ENCODE results near the gene PRKCE.

PRKCE gene

DNA sequence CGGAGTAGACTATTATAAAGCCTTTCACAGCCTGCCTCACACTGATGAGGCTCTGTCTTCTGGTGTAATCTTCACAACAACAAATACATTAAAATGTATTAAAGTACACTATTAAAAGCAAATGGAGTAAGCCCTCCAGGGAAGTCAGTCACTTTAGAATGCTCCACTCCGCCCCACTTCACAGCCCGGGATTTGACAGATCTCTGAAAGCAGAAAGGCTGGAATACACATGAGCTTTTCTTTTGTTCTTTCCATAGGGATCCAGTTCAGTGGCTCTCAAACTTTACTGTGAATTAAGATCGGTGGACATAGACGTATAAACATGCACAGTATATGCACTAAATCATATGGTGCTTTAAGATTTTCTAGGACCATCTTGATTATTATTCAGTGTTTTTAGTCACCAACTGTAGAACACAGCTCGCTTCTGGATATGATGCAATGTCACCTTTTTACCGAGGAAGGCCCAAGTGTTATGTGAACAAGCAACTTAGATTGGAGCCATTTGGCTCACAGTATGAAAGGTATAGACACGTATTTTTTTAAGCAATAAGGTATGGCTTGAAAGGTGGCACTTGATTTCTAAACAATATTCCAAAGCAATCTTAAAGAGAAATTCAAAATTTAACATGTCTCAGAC, 151.1 kb downstream of the PRKCE start:
- no peak for DNase-seq

DNA sequence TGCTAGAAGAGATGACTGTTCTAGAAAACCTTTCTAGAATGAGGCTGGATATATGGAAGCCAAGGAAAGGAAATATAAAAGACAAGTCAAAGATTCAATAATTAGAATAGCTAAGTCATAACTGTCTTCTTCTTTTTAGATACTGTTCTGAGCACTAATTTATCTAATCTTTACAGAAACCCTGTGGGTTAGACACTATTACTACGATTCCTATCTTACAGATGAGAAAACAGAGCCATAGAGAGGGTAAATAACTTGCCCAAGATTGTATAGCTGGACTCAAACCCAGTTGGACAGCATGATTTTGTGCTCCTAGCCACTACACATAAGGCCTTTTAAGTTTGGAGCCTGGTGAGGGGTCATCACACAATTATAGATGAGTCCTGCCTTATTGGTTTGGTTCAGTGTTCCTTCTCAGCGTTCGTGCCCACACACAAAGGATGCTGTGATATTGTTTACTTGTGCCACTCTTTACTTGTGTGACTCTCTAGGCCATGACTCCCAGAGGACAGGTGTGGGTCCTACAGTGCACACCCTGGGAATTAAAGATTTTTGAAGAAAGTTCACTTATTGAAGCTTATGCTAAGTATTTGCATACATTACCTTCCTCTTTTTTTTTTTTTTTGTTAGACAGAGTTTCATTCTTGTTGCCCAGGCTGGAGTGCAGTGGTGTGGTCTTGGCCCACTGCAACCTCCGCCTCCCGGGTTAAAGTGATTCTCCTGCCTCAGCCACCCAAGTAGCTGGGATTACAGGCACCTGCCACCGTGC, 153.7 kb downstream of the PRKCE start:
- DNase-seq: no peak

DNA sequence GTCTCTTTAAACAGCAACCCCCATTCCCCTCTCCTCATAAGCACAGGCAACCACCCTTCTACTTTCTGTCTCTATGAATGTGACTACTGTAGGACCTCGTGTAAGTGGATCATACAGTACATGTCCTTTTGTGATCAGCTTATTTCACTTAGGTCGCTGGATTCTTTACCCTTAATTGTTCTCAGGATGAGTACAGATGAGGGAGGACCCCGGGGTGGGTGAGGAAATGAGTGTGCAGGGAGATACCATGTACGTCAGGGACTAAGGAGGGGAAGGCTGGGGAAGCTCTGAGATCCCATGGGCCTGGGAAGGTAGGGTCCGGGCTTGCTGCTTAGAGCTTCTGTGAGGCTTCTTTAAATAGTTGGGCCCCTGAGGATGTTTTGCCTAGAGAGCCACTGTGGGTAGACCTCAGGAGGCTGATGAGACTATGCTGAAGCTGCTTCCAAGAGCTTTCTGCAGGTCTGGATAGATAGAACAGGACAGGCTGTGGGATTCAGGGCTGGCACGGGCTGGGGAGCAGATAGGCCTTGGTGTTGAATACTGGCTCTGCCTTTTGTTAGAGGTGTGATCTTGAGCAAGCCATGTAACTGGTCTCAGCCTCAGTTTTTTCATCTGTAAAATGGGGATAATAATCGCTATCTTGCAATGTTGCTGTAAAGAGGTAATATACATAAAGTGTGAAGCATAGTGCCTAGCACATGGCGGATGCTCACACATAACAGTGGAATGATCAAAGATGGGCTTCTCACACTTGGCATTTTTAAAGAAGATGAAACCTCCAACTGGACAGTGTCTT, 155.3 kb downstream of the PRKCE start:
- DNase-seq: no peak

DNA sequence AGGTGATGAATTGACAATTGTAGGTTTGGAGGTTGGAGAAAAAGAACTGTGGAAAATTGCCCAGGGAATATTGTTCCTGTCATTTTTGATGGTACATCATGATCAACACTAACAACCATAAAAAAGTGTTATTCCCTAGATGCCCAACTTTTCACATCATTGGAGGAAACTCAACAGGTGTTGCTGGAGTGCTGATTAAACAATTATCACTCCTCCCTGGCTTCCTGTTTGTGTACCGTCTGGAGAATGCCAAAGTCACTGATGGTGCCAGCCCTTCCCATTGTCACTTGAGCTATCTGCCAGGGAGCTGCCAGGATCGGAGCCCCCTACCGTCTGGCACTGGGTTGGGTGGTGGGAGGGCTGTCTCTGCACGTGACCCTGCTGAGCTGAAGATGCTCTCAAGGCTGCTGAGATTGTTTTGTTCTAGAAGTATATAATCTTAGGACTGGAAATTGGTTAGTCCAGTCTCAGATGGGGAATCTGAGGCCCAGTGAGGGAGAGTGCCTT, 156.9 kb downstream of the PRKCE start:
- no peak for DNase-seq

DNA sequence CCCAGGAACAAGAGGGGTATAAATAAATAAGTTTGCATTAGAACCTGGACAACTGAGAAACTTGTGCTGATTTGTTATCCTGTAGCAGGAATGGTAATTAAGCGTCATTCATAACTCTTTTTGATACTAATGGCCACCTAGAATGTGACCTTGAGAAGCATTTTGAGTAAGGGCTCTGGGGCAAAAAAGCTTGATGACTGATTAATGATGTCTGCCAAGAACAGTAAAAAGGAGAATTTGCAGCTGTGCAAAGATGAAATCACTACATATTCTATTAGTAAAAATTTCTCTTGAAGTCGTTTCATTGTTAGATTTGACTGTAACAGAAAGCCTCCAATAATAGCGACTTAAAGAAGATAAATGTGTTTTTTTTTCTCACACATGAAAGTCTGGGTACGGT, 157.7 kb downstream of the PRKCE start:
- DNase-seq: no peak

DNA sequence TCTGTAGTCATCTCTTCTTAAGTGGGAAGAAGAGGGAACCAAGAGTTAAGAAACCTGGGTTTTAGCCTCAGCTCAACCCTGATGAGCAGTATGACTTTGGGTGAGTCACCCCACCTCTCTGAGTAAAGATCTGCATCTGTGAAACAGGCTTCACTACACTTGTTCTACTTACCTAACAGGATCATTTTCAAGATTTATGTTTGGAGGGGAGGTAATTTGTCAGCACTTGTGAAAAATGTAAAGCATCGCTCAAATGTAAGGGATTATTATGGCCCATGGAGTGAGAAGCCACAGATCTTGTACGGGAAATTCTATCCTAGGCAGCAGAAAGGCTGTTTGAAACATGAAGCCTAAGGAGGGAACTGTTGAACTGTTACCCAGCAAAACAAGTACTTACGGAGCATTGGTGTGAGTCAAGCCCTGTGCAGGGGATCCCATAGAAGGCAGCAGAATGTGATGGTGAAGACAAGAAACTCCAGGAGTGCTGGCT, 160.6 kb downstream of the PRKCE start:
- DNase-seq: no peak

DNA sequence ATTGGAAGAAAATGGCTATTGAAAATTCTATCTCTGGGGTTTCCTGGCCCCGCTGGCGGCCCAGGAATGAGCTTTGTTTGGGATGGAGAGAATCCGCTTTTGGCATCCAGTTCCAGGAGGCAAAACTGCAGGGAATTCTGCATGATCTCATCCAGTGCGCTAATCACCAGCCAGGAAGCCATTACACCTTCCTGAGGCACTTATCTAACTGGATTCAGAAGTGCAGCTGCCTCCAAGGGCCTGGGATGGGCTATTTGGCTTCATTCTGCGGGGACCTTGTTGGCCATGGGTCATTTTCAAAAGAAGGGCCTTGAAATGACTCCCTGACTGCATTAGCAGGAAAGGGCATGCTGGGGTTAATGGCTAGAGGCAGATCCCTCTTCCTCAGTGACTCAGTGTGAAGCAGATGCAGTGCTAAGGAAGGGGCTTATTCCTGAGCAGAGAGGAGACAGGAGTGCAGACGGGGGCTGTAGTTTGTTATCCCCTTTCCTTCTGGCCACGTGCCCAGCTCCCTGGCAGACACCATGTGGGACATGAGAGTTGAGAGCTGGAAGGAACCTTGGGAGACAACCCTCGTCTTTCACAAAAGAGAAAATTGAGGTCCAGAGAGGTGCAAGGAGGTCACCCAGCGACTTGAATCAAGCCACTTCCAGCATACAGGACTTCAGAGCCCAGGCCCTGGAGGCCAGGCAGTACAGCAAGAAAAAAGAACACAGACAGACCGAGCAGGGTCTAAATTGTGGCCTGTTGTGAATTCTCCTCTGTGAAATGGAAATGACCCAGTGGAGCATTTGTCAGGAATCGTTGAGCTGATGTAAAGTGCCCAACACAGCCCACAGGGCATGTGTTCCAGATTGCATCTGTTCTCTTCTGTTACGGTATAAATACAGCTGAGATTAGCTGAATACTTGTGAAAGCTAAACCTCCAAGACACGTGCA, 161.8 kb downstream of the PRKCE start:
- DNase-seq: peak in 1 of 56 donors; percentile 5

DNA sequence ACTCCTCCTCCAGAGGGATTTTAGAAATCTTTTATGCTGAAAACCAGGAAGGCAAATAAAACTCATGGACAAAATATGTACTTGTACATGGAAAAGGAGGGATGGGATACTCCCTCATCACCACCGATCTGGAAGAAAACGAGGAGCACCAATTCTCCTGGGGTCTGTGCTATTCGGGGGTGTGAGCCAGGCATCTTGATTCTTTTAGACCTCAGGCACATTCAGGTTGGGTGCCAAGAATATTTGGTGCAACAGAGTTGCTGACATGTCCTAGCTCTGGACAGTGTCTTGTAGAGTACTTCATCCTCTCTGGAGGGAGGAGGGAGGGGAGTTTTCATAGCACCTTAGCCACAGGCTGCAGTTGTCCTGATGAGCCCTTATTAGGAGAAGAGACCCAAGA, 163.0 kb downstream of the PRKCE start:
- no peak for DNase-seq

DNA sequence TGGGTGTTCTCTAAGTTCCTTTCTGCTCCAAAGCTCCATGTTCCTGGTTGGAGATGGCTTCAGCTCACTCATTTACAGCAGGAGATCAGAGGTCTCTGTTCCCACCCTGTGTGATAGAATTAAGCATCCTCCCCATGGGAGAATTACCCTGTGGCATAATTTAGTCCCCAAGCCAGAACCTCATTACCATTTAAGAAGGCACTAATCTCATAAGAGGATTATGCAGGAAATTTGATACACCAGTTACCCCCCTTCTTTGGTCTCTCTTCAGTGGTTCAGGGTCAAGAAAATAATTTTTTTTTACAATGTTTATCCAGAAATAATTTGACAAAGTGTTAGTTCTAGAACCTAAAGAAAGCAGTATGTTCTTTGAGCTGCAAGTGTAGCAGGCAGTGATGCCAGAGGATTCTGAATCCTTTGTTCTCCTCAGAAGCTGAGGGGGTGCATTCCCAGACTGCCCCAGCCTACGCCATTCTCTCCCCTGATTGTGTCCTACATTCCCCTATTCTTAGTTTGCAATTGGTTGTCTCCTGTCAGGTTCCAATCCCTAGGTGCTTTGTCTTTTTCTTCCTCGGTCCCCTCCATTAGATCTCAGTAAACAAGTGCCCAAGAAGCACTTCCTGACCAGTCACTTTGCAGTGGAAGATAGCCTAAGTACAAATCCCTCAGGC, 163.6 kb downstream of the PRKCE start:
- no peak for DNase-seq

DNA sequence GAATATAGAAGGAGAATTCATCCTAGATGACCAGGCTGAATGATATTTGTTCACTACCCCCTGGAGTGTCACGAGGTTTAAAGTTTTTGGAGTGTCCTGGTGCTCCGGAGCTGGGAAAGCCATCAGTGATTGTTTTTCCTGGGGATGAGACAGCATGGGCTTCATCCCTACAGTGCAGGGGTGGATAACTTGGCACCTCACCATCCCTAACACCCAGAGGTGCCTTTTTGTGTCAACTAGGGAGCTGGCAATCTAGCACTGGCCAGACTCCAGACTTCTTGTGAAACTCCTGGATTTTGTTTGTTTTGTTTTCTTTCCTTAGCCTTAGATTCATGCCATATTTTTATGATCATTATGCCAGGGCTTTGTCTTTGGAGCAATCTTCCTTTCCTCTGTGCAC, 164.8 kb downstream of the PRKCE start:
- no peak for DNase-seq

DNA sequence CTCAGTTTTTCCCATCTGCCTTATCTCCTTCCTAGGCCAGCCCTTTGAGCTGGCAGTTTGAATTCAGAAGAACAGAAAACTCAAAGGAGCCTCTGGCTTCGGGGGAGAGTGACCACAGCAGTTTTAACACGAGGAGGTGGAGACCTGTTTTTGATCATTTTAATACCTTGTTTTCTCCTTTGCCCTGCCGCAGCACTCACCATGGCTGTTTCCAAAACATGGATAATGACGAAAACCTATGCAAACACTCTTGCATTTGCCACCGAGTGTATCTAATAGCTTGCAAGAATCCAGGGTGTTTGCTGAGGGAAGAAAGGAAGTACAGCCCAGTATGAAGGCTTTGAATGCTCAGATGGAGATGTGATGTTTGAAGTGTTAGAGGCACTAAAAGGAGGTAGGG, 167.1 kb downstream of the PRKCE start:
- DNase-seq: no peak

DNA sequence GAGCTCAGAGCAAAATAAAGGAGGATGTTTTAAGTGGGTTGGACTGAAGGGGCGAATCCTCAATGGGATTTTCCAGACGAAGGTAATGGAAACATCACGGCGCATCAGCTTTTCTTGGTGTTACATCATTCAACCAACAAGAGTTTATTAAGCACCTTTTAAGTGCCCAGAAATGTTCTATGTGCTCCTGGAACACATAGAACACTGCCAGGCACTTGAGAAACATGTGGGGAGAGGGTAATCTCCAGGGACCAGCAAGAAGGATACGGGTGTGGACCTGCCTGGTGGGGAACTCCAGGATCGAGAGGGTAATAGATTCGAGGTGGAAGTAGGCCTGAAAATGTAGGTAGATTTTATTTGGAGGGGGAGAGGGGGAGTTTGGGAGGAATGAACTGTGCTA, 168.6 kb downstream of the PRKCE start:
- DNase-seq: no peak

DNA sequence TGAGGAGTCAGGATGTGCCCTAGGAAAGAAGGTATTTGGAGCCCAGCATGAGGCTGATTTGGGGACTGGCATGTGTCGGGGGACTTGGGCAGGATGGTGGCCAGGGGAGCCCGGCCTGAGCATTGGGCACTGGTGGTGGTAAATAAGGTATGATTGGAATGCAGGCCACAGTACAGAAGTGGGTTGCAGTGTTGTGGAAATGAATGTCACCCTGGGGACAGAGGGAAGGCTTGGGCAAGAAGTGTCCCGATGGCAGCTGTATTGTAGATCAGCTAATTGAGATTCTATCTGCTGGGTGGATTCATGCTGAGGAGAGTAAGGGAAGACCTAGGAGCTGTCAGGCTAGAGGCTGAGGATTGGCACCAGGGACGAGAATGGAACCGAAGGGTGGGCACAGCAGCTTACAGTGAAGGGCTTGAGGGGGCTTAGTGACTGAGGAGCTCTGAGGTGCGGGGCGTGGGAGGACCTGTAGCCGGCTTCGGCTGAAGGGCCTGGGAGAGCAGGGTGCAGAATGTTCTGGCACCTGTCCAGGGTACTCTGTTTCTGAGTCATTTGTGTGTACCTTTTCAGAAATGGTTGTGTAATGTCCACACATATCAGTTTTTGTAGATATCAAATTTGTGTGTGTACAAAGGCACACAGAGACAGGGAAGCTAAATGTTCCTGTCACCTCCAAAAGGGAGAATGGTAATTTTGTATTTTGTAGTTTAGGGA, 170.2 kb downstream of the PRKCE start:
- DNase-seq: no peak

DNA sequence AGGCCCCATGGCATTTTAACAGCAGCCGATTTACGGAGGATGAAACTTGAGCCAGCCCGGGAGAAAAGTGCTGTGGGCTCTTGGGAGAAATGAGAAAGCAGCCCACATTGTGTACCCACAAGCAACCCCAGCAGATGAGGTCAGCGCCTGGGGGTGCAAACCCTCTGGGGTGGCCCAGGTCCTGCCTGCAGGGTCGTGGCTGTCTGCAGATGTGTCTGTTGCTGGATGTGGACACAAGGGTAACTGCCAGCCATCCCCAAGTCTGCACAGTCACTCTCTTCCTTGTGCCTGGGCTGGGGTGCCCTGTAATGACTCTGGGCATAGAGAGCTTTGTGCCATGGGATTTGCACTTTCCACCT, 170.8 kb downstream of the PRKCE start:
- DNase-seq: no peak

DNA sequence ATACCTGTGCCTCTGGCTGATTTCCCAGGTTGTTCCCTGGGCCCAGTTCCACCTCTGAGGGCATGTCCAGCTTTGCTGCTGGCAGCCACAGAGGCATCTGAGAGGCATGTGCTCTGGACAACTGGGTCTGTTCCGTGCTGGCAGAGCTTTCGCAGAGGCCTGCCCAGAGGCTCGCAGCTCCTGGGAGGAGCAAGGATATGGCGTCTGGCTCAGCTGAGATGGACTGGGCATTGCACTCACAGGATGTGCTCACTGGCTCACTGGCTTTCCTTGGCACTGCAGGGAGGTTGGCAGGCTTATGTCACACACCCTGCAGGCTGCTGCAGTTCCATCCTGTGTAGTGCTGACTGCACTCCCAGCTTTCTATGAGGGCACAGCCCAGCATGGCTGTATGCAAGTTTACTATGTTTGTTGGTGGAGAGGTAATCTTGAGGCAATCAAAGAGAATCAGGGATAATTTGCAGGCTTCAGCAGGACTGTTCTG, 172.3 kb downstream of the PRKCE start:
- peak in 52 of 56 donors; percentile 13 to 89 (median 58) for DNase-seq

DNA sequence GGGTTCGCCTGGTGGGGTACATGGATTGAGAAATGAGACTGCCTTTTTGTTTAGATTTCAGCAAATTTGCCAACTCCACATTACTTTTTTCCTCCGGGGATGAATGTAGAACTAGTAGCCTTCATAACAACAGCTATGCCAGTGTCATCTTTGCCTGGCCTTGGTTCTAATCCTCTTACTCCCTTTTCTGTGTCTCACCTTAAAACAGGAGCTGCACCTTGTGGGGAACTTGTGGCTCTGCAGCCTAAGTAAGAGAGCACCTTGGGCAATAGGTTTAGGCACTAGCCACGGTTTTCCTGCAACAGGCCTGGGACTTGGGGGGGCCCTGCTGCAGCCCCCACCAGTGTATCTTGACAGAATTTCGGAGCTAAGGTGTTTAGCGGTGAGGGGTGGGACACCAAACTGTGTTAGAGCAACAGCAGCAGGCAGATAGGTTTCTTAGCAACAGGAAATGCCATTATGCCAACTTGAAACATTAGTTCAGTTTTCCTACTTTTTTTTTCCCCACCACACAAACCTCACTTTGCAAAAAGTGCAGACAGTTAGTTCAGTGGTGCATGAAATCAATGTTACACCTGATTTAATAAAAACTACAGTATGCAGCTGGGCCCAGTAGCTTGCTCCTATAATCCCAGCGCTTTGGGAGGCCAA, 173.7 kb downstream of the PRKCE start:
- DNase-seq: no peak

DNA sequence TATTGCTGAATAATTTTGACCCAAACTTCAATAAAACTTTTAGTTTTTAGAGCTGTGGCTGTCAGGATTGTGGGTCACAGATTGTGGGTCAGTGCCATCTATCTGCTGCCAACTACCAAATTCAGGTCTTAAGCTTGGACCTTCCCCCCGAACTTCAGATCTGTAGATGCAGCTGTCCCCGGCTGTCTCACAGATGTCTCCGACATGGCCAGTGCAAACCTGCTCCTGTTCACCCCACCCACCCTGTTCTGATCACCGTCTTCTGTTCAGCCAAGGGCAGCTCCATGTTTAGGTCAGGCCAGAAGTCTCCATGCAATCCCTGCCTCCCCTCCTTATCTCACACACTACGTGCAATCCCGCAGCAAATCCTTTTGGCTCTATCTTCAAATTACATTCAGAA, 175.0 kb downstream of the PRKCE start:
- DNase-seq: no peak

DNA sequence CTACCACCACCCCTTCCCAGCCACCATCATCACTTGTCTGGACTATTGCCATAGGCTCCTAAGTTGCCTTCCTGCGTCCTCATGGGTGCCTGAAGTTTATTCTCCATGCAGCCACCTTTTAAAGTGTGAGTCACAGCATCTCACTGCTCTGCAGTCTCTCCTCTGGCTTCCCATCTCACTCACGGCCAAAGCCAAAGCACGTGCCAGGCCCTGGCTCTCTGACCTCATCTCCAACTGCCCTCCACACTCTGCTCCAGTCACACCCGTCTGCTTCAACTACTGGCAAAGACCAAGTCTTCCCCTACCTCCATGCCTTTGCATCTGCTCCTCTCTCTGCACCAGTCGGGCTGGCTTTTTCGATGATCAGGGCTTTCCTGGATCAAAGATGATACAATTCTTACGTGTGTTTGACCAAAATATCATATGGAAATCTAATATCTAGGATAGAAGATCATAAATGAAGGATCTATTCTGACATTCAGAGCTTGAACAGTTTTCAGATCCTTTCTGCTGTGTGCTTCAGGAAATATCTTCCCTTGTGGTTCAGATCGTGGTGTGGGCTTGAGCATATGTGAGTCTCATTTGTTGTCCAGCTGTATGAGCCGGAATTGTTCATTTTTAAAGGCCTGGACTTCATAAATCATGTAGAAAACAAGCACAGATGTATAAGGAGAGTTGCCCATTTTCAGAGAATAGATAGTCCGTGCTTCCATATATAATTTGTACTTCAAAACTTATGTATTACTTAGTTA, 175.6 kb downstream of the PRKCE start:
- DNase-seq: peak in 7 of 56 donors; percentile 18 to 48 (median 29)
